CD4-positive, CD25-positive, alpha-beta regulatory T cell (primary cell): ENCODE data around the gene KLF8. TPM values are rescaled to one million over a fixed set of nuclear protein-coding genes. Genes with fewer than 3 reads are reported as not detected.

Source experiments
- ATAC-seq, 2 donors: fragments of 150-1000 bp; cut with Tn5 transposase; one replicate each; pipeline ENCODE4 v1.10.0; 2021; ENCODE audit warnings: low read depth in 2 of 2, moderate number of reproducible peaks in 2 of 2, moderate library complexity in 1 of 2
- DNase-seq, 3 donors: peaks; one replicate each; pipeline versions ENCODE4 v3.0.0 to v3.0.0-alpha.2; 2012 to 2022; ENCODE audit warnings: mixed read lengths in 1 of 3
- H3K27ac ChIP-seq: one replicate; pipeline ENCODE4 v1.7.0; 2013; ENCODE audit warnings: mild to moderate bottlenecking, low read length; ENCODE audit not compliant: insufficient read depth, poor library complexity, severe bottlenecking
- H3K27me3 ChIP-seq: one replicate; pipeline ENCODE4 v1.7.0; 2013; ENCODE audit warnings: low read length; ENCODE audit not compliant: control insufficient read depth, insufficient read depth
- H3K36me3 ChIP-seq: one replicate; pipeline ENCODE4 v1.7.0; 2013; ENCODE audit warnings: mild to moderate bottlenecking, low read length, moderate library complexity; ENCODE audit not compliant: control insufficient read depth, insufficient read depth
- H3K4me1 ChIP-seq: 2 replicates; pipeline ENCODE4 v1.7.0; 2013; ENCODE audit warnings: mild to moderate bottlenecking, low read length; ENCODE audit not compliant: insufficient read depth, control insufficient read depth, poor library complexity, severe bottlenecking
- H3K4me3 ChIP-seq: one replicate; pipeline ENCODE4 v1.7.0; 2013; ENCODE audit warnings: low read depth, mild to moderate bottlenecking, low read length, moderate library complexity
- H3K9me3 ChIP-seq, 2 experiments: 1 replicate in 1 of 2; 2 replicates in 1 of 2; pipeline ENCODE4 v1.7.0; 2013; ENCODE audit warnings: low read length in 2 of 2, mild to moderate bottlenecking in 1 of 2, moderate library complexity in 1 of 2; ENCODE audit not compliant: control insufficient read depth in 2 of 2
- H3K27ac Mint-ChIP-seq, 3 donors: one replicate each; pipeline ENCODE4 v1.8.0; 2020 to 2022; ENCODE audit warnings: mild to moderate bottlenecking in 3 of 3, mixed read lengths in 3 of 3, moderate library complexity in 2 of 3
- H3K27me3 Mint-ChIP-seq: one replicate; pipeline ENCODE4 v1.8.0; 2022; ENCODE audit warnings: mild to moderate bottlenecking, mixed read lengths
- H3K36me3 Mint-ChIP-seq: one replicate; pipeline ENCODE4 v1.8.0; 2020; ENCODE audit warnings: mixed read lengths
- H3K4me1 Mint-ChIP-seq, 4 donors: one replicate each; pipeline ENCODE4 v1.8.0; 2020 to 2022; ENCODE audit warnings: mixed read lengths in 4 of 4, mild to moderate bottlenecking in 1 of 4
- H3K4me3 Mint-ChIP-seq, 4 donors: one replicate each; pipeline ENCODE4 v1.8.0; 2020 to 2022; ENCODE audit warnings: mild to moderate bottlenecking in 4 of 4, mixed read lengths in 4 of 4, moderate library complexity in 3 of 4
- H3K9me3 Mint-ChIP-seq, 7 donors: one replicate each; pipeline ENCODE4 v1.8.0; 2020 to 2022; ENCODE audit warnings: mixed read lengths in 7 of 7, mild to moderate bottlenecking in 3 of 7, moderate library complexity in 2 of 7
- polyA plus RNA-seq, 4 donors: library from polyadenylated mRNA; unstranded; fragments of 300-500 nt; fragmentation: Illumina TruSeq; gene quantifications; one replicate each; pipeline ENCODE4 v1.2.3, GENCODE V29; 2021
- total RNA-seq: library from RNA; stranded (reverse); gene quantifications from one replicate; pipeline ENCODE4 v1.2.3, GENCODE V29; 2022

KLF8 gene
- total and polyA plus RNA-seq, 5 donors from 2014 or later: 0.42 to 12.1 (median 1.4) TPM

- Mint-ChIP-seq H3K27ac (no peak overlapping the region), H3K4me3 (no peak overlapping the region), H3K9me3 (peaks cover 0 to 10% (median 0%) of the 10 kb centered on the region in 7 donors), H3K36me3 (no peaks in the 10 kb centered on the region), H3K4me1 (peaks cover 0 to 9% (median 5%) of the 10 kb centered on the region in 4 donors), H3K27me3 (no peaks in the 10 kb centered on the region)
- DNase-seq (no peak), ATAC-seq (no peak)
- Histone ChIP-seq H3K27ac (no peak overlapping the region), H3K36me3 (no peaks in the 10 kb centered on the region), H3K27me3 (no peaks in the 10 kb centered on the region), H3K9me3 (no peaks in the 10 kb centered on the region), H3K4me3 (no peak overlapping the region), H3K4me1 (no peaks in the 10 kb centered on the region)
Measured at GRCh38 chrX:56309881-56310280, 77.7 kb downstream of the KLF8 start.

GRCh38 chrX:56310581-56310980, 78.4 kb downstream of the KLF8 start:
- H3K9me3 Mint-ChIP-seq: peaks cover 0 to 10% (median 0%) of the 10 kb centered on the region in 7 donors
- Histone ChIP-seq H3K4me3 (no peak overlapping the region), H3K36me3 (no peaks in the 10 kb centered on the region), H3K27me3 (no peaks in the 10 kb centered on the region), H3K27ac (no peak overlapping the region), H3K9me3 (no peaks in the 10 kb centered on the region), H3K4me1 (no peaks in the 10 kb centered on the region)
- H3K27me3 Mint-ChIP-seq: no peaks in the 10 kb centered on the region
- no peak overlapping the region for H3K27ac Mint-ChIP-seq
- H3K4me3 Mint-ChIP-seq: no peak overlapping the region
- ATAC-seq (no peak), DNase-seq (no peak)
- H3K36me3 Mint-ChIP-seq: no peaks in the 10 kb centered on the region
- H3K4me1 Mint-ChIP-seq: peaks cover 0 to 9% (median 5%) of the 10 kb centered on the region in 4 donors

GRCh38 chrX:56313308-56313707, 81.2 kb downstream of the KLF8 start:
- H3K27ac Mint-ChIP-seq: no peak overlapping the region
- H3K4me3 ChIP-seq: no peak overlapping the region
- H3K36me3 ChIP-seq: no peaks in the 10 kb centered on the region
- no peaks in the 10 kb centered on the region for H3K36me3 Mint-ChIP-seq
- H3K27me3 Mint-ChIP-seq: no peaks in the 10 kb centered on the region
- DNase-seq (no peak), ATAC-seq (no peak)
- no peaks in the 10 kb centered on the region for H3K4me1 ChIP-seq
- no peaks in the 10 kb centered on the region for H3K9me3 ChIP-seq
- no peaks in the 10 kb centered on the region for H3K27me3 ChIP-seq
- peaks cover 0 to 7% (median 0%) of the 10 kb centered on the region in 7 donors for H3K9me3 Mint-ChIP-seq
- H3K4me1 Mint-ChIP-seq: peaks cover 0 to 9% (median 4%) of the 10 kb centered on the region in 4 donors
- no peak overlapping the region for H3K27ac ChIP-seq
- H3K4me3 Mint-ChIP-seq: no peak overlapping the region

- H3K4me1 ChIP-seq: no peaks in the 10 kb centered on the region
- peaks cover 0 to 9% (median 4%) of the 10 kb centered on the region in 4 donors for H3K4me1 Mint-ChIP-seq
- H3K4me3 Mint-ChIP-seq: no peak overlapping the region
- H3K27ac ChIP-seq: no peak overlapping the region
- DNase-seq (peak in 1 of 3 donors; percentile 45), ATAC-seq (no peak)
- peak overlapping the region; percentile 47 for H3K4me3 ChIP-seq
- no peaks in the 10 kb centered on the region for H3K36me3 ChIP-seq
- no peaks in the 10 kb centered on the region for H3K36me3 Mint-ChIP-seq
- H3K27me3 ChIP-seq: no peaks in the 10 kb centered on the region
- H3K27ac Mint-ChIP-seq: no peak overlapping the region
- H3K27me3 Mint-ChIP-seq: no peaks in the 10 kb centered on the region
- H3K9me3 ChIP-seq: no peaks in the 10 kb centered on the region
- H3K9me3 Mint-ChIP-seq: peaks cover 0 to 6% (median 0%) of the 10 kb centered on the region in 7 donors
Measured at GRCh38 chrX:56314334-56314733, 82.2 kb downstream of the KLF8 start.

- Mint-ChIP-seq H3K27ac (no peak overlapping the region), H3K27me3 (no peaks in the 10 kb centered on the region), H3K36me3 (no peaks in the 10 kb centered on the region), H3K9me3 (peaks cover 0 to 5% (median 0%) of the 10 kb centered on the region in 7 donors), H3K4me3 (no peak overlapping the region), H3K4me1 (peaks cover 0 to 9% (median 6%) of the 10 kb centered on the region in 4 donors)
- H3K36me3 ChIP-seq: no peaks in the 10 kb centered on the region
- no peak for DNase-seq
- no peaks in the 10 kb centered on the region for H3K9me3 ChIP-seq
- no peaks in the 10 kb centered on the region for H3K27me3 ChIP-seq
- ATAC-seq: no peak
- no peaks in the 10 kb centered on the region for H3K4me1 ChIP-seq
- H3K4me3 ChIP-seq: no peak overlapping the region
- H3K27ac ChIP-seq: no peak overlapping the region
Measured at GRCh38 chrX:56318076-56318475, 85.9 kb downstream of the KLF8 start.

- Mint-ChIP-seq H3K9me3 (peaks cover 0 to 5% (median 0%) of the 10 kb centered on the region in 7 donors), H3K27me3 (no peaks in the 10 kb centered on the region), H3K4me1 (peaks cover 0 to 5% (median 3%) of the 10 kb centered on the region in 4 donors), H3K27ac (no peak overlapping the region), H3K36me3 (no peaks in the 10 kb centered on the region), H3K4me3 (no peak overlapping the region)
- H3K36me3 ChIP-seq: no peaks in the 10 kb centered on the region
- H3K27ac ChIP-seq: no peak overlapping the region
- no peak overlapping the region for H3K4me3 ChIP-seq
- no peaks in the 10 kb centered on the region for H3K27me3 ChIP-seq
- no peaks in the 10 kb centered on the region for H3K9me3 ChIP-seq
- DNase-seq (no peak), ATAC-seq (no peak)
- no peaks in the 10 kb centered on the region for H3K4me1 ChIP-seq
Measured at GRCh38 chrX:56319165-56319564, 87.0 kb downstream of the KLF8 start.
